Measurements from ENCODE around the gene RNASET2. TPM values are rescaled to one million over a fixed set of nuclear protein-coding genes. Genes with fewer than 3 reads are reported as not detected.

The RNASET2 gene
- total and polyA plus RNA-seq, 10 of the 15 experiments (the other 5 are each of a cell fraction or from before 2014, with no cell fraction given) = 5.5 to 225 (median 50.2) TPM

DNA sequence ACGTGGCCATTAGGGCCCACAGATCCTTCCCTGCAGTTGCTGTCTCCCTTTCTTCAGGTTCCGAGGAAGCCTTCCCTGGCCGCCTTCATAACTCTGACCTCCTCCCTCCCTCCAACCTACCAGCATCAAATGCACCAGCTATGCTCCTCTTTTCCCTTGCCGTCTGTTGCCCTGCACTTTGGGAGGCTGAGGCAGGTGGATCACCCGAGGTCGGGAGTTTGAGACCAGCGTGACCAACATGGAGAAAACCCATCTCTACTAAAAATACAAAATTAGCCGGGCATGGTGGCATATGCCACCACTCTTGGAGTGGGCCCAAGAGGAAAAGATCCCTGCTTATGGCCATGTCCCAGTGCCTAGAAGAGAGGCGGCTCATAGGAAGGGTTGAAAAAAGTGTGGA, 31.8 kb downstream of the RNASET2 start (continued):
- TF ChIP-seq RFX5 (IDR thresholded peaks at IDR 0.05; ENCODE audit: low read depth, low read length) = no peak

DNA sequence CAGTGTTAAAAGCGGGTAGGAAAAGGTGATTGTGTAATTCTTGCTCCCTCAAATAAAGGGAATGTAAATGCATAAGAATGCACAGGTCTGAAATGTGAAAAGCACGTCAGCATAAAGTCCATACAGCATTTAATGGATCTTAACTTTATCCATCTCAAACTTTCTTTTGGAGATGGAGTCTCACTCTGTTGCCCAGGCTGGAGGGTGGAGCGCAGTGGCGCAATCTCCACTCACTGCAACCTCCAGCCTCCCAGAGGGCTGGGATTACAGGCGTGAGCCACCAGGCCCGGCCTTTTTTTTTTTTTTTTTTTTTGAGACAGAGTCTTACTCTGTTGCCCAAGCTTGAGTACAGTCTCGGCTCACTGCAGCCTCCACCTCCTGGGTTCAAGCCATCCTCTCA, 33.4 kb downstream of the RNASET2 start:
- Histone ChIP-seq H3K79me2 (ENCODE audit: control insufficient read depth, insufficient read depth, low read length) (no peaks in the 10 kb centered on the region), H2AFZ (ENCODE audit: control insufficient read depth, low read depth, low read length) (no peak overlapping the region), H4K20me1 (ENCODE audit: control insufficient read depth, insufficient read depth) (no peaks in the 10 kb centered on the region), H3K4me2 (ENCODE audit: control insufficient read depth, insufficient read depth) (no peak overlapping the region), H3K9ac (ENCODE audit: control insufficient read depth, insufficient read depth, low read length) (no peak overlapping the region), H3K4me1 (ENCODE audit: control insufficient read depth, insufficient read depth, low read length) (no peaks in the 10 kb centered on the region), H3K4me3 (no peak overlapping the region), H3K27me3 (replicated peaks in 1 of 2; ENCODE audit: control insufficient read depth in 2 of 2, insufficient read depth in 2 of 2, low read length in 1 of 2) (no peaks in the 10 kb centered on the region), H3K27ac (ENCODE audit: control insufficient read depth, insufficient read depth) (no peak overlapping the region), H3K36me3 (ENCODE audit: control insufficient read depth in 2 of 2, insufficient read depth in 2 of 2, low read length in 1 of 2) (peaks cover 3 to 12% of the 10 kb centered on the region in 2 experiments), H3K9me3 (replicated peaks; ENCODE audit: control insufficient read depth, insufficient read depth, low read length) (no peaks in the 10 kb centered on the region; the same call in 2 of the 3 replicates)
- DNase-seq (ENCODE audit: low read depth, low spot score) (no peak), FAIRE-seq (no peak), ATAC-seq (no peak)
- intact Hi-C loops (cut with micrococcal nuclease; ENCODE audit: unreplicated experiment) (no loop called here), in situ Hi-C loops (cut with MboI) (no loop called here)
- POLR2A ChIA-PET = interaction anchor here (0.7 to 0.8 kb wide), 2 partner anchors 118 to 125 kb away, joined by 3 to 4 read pairs; no protein-coding TSS in a partner anchor
- BruUV-seq (replicated peaks) = no TSS peak
- no peak for TF ChIP-seq BCL11A (IDR thresholded peaks at IDR 0.05; ENCODE audit: low read depth, low read length)
- TF ChIP-seq MEF2A (IDR thresholded peaks at IDR 0.05; ENCODE audit: insufficient read depth, low read depth, low read length) = no peak
- no peak for TF ChIP-seq TCF3 (IDR thresholded peaks at IDR 0.05; ENCODE audit: borderline replicate concordance, insufficient read depth, low read depth, low read length)
- no peak for TF ChIP-seq MTA3 (IDR thresholded peaks at IDR 0.05; ENCODE audit: borderline replicate concordance, low read length)
- TF ChIP-seq, protein P1, sequence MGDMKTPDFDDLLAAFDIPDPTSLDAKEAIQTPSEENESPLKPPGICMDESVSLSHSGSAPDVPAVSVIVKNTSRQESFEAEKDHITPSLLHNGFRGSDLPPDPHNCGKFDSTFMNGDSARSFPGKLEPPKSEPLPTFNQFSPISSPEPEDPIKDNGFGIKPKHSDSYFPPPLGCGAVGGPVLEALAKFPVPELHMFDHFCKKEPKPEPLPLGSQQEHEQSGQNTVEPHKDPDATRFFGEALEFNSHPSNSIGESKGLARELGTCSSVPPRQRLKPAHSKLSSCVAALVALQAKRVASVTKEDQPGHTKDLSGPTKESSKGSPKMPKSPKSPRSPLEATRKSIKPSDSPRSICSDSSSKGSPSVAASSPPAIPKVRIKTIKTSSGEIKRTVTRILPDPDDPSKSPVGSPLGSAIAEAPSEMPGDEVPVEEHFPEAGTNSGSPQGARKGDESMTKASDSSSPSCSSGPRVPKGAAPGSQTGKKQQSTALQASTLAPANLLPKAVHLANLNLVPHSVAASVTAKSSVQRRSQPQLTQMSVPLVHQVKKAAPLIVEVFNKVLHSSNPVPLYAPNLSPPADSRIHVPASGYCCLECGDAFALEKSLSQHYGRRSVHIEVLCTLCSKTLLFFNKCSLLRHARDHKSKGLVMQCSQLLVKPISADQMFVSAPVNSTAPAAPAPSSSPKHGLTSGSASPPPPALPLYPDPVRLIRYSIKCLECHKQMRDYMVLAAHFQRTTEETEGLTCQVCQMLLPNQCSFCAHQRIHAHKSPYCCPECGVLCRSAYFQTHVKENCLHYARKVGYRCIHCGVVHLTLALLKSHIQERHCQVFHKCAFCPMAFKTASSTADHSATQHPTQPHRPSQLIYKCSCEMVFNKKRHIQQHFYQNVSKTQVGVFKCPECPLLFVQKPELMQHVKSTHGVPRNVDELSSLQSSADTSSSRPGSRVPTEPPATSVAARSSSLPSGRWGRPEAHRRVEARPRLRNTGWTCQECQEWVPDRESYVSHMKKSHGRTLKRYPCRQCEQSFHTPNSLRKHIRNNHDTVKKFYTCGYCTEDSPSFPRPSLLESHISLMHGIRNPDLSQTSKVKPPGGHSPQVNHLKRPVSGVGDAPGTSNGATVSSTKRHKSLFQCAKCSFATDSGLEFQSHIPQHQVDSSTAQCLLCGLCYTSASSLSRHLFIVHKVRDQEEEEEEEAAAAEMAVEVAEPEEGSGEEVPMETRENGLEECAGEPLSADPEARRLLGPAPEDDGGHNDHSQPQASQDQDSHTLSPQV (IDR thresholded peaks at IDR 0.05) = no peak
- TF ChIP-seq, protein P2, sequence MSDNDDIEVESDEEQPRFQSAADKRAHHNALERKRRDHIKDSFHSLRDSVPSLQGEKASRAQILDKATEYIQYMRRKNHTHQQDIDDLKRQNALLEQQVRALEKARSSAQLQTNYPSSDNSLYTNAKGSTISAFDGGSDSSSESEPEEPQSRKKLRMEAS (IDR thresholded peaks at IDR 0.05; ENCODE audit: low read depth, low read length) = no peak
- TF ChIP-seq CREM (IDR thresholded peaks at IDR 0.05; ENCODE audit: low read depth) = no peak
- TF ChIP-seq TAF1 (IDR thresholded peaks at IDR 0.05; ENCODE audit: borderline replicate concordance, low read depth, low read length) = no peak
- CTCF ChIA-PET = interaction anchor here (1.7 kb wide), 1 partner anchor 219 kb away, joined by 4 read pairs; no protein-coding TSS in a partner anchor
- RAD21 ChIA-PET (ENCODE audit: unreplicated experiment) = interaction anchor here (0.9 kb wide), 1 partner anchor 30 kb away, joined by 5 read pairs; no protein-coding TSS in a partner anchor
- SMC1A ChIA-PET (ENCODE audit: uncharacterized antibody, unreplicated experiment) = no interaction called here
- WGBS (ENCODE audit: insufficient coverage, insufficient replicate concordance, low lambda C conversion rate, missing lambda C conversion rate) = 87% methylated on average over 6 of the region's 7 CpGs

All from GM12878 (cell line).